NT2/D1 (cell line): ENCODE measurements around the gene TTC31.

Experiments used
- SUZ12 ChIP-seq: IDR thresholded peaks from 2 replicates; pipeline ENCODE4 v1.6.1; 2011; ENCODE audit not compliant: insufficient read length, insufficient read depth; ENCODE audit errors: extremely low read depth
- YY1 ChIP-seq: IDR thresholded peaks from 2 replicates; pipeline ENCODE4 v1.6.1; 2011; ENCODE audit not compliant: insufficient read length, insufficient read depth
- ZNF274 ChIP-seq: IDR thresholded peaks from 2 replicates; pipeline ENCODE4 v1.6.1; 2011; ENCODE audit warnings: mild to moderate bottlenecking, low read depth, low read length

DNA sequence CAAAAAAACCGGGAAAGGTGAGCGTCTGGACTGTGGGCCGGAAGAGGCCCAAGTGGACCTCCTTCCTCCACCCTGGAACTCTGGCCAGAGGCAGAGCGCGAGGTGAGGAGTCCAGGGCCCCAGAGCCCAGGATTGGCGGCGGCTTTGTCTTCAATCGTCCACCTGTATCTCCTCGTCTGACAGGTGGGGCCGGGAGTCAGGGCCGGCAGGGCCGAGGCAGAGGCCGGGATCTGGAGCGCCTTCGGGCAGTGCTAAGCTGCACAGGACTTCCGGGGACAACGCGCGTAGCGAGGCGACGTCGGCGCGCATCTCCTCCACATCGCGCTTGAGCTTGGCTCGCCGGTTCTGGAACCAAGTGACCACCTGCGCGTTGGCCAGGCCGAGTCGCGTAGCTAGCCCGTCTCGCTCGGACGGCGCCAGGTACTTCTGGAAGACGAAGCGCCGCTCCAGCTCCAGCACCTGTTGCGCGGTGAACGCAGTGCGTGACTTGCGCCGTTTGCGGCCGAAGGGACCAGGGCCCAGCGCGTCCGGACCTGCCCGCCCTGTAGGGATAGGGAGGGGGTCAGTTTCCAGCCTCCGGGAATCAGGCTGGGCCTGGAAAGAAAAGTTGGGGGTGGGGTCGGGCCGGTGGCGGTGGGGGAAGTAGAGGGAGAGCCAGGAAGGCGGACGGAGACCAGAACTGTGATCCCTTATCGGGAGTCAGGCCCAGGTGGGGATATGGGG is 15.1 kb downstream of the TTC31 start:
- TF ChIP-seq YY1 (no peak), ZNF274 (no peak), SUZ12 (no peak)
